H9 (cell line): ENCODE results near the gene TRPM5. TPM values are rescaled to one million over a fixed set of nuclear protein-coding genes. Genes with fewer than 3 reads are reported as not detected.

Source experiments
- DNase-seq: peaks from one replicate; pipeline ENCODE4 v3.0.0-alpha.2; 2017
- H2AFZ ChIP-seq: one replicate; pipeline ENCODE4 v1.6.1; 2013; ENCODE audit warnings: mild to moderate bottlenecking, low read length, control low read depth, moderate library complexity
- H2AK5ac ChIP-seq: 2 replicates; pipeline ENCODE4 v1.6.1; 2013; ENCODE audit warnings: low read length, control low read depth, mixed read lengths; ENCODE audit not compliant: insufficient read length
- H2BK120ac ChIP-seq: one replicate; pipeline ENCODE4 v1.6.1; 2013; ENCODE audit warnings: low read depth, mild to moderate bottlenecking, low read length, control low read depth, inconsistent platforms; ENCODE audit not compliant: poor library complexity, severe bottlenecking
- H2BK12ac ChIP-seq: 2 replicates; pipeline ENCODE4 v1.6.1; 2013; ENCODE audit warnings: low read length, control low read depth, mixed read lengths, low read depth; ENCODE audit not compliant: insufficient read length
- H2BK15ac ChIP-seq: 2 replicates; pipeline ENCODE4 v1.6.1; 2013; ENCODE audit warnings: low read depth, low read length, control low read depth
- H2BK20ac ChIP-seq: one replicate; pipeline ENCODE4 v1.6.1; 2013; ENCODE audit warnings: low read depth, mild to moderate bottlenecking, low read length, control low read depth, inconsistent platforms; ENCODE audit not compliant: poor library complexity, severe bottlenecking
- H2BK5ac ChIP-seq: 2 replicates; pipeline ENCODE4 v1.6.1; 2013; ENCODE audit warnings: low read length, control low read depth, mixed read lengths; ENCODE audit not compliant: insufficient read length
- H3K14ac ChIP-seq: 2 replicates; pipeline ENCODE4 v1.6.1; 2013; ENCODE audit warnings: low read length, control low read depth; ENCODE audit not compliant: insufficient read depth
- H3K18ac ChIP-seq: 2 replicates; pipeline ENCODE4 v1.6.1; 2013; ENCODE audit warnings: low read depth, mild to moderate bottlenecking, mixed read lengths, low read length, control low read depth; ENCODE audit not compliant: insufficient read length
- H3K23ac ChIP-seq: 2 replicates; pipeline ENCODE4 v1.6.1; 2013; ENCODE audit warnings: low read length, control low read depth, mixed read lengths, low read depth; ENCODE audit not compliant: insufficient read length
- H3K23me2 ChIP-seq: 2 replicates; pipeline ENCODE4 v1.6.1; 2013; ENCODE audit warnings: low read depth, mild to moderate bottlenecking, mixed read lengths, low read length, control low read depth; ENCODE audit not compliant: insufficient read length, poor library complexity, severe bottlenecking
- H3K27ac ChIP-seq: 2 replicates; pipeline ENCODE4 v1.5.1; 2013; ENCODE audit warnings: low read length, control low read depth, mixed read lengths, low read depth; ENCODE audit not compliant: insufficient read length
- H3K27me3 ChIP-seq: 2 replicates; pipeline ENCODE4 v1.6.1; 2013; ENCODE audit warnings: low read length, control low read depth, inconsistent platforms; ENCODE audit not compliant: insufficient read depth
- H3K4ac ChIP-seq: 2 replicates; pipeline ENCODE4 v1.6.1; 2013; ENCODE audit warnings: low read depth, mild to moderate bottlenecking, control low read depth, inconsistent platforms, low read length, moderate library complexity
- H3K4me1 ChIP-seq: 2 replicates; pipeline ENCODE4 v1.6.1; 2013; ENCODE audit warnings: low read length, control low read depth, inconsistent platforms; ENCODE audit not compliant: insufficient read depth
- H3K4me2 ChIP-seq: 2 replicates; pipeline ENCODE4 v1.6.1; 2013; ENCODE audit warnings: low read length, control low read depth, mixed read lengths; ENCODE audit not compliant: insufficient read length, insufficient read depth
- H3K56ac ChIP-seq: 2 replicates; pipeline ENCODE4 v1.6.1; 2013; ENCODE audit warnings: low read depth, mild to moderate bottlenecking, mixed read lengths, low read length, control low read depth; ENCODE audit not compliant: insufficient read length
- H3K79me1 ChIP-seq: 2 replicates; pipeline ENCODE4 v1.6.1; 2013; ENCODE audit warnings: low read depth, mild to moderate bottlenecking, moderate library complexity, low read length, control low read depth, inconsistent platforms; ENCODE audit not compliant: insufficient read depth, poor library complexity, severe bottlenecking
- H3K79me2 ChIP-seq: 2 replicates; pipeline ENCODE4 v1.6.1; 2013; ENCODE audit warnings: low read length, control low read depth, inconsistent platforms; ENCODE audit not compliant: insufficient read depth
- H3K9ac ChIP-seq: 2 replicates; pipeline ENCODE4 v1.6.1; 2013; ENCODE audit warnings: low read length, control low read depth, mixed read lengths; ENCODE audit not compliant: insufficient read length; ENCODE audit errors: extremely low read depth
- H3K9me3 ChIP-seq: one replicate; pipeline ENCODE4 v1.6.1; 2013; ENCODE audit warnings: low read depth, low read length, inconsistent platforms; ENCODE audit not compliant: control insufficient read depth
- H3T11ph ChIP-seq: one replicate; pipeline ENCODE4 v1.6.1; 2013; ENCODE audit warnings: mild to moderate bottlenecking, low read length, control low read depth, inconsistent platforms
- H4K20me1 ChIP-seq: one replicate; pipeline ENCODE4 v1.6.1; 2013; ENCODE audit not compliant: control insufficient read depth, insufficient read length, insufficient read depth
- H4K5ac ChIP-seq: 2 replicates; pipeline ENCODE4 v1.6.1; 2013; ENCODE audit warnings: low read depth, mild to moderate bottlenecking, mixed read lengths, low read length, control low read depth; ENCODE audit not compliant: insufficient read length
- H4K8ac ChIP-seq: replicated peaks from 2 replicates; pipeline ENCODE4 v1.6.1; 2013; ENCODE audit warnings: low read length, control low read depth, mixed read lengths, low read depth; ENCODE audit not compliant: insufficient read length
- H4K91ac ChIP-seq: 2 replicates; pipeline ENCODE4 v1.6.1; 2013; ENCODE audit warnings: low read depth, mild to moderate bottlenecking, moderate library complexity, mixed read lengths, low read length, control low read depth; ENCODE audit not compliant: insufficient read length
- H3K27ac Mint-ChIP-seq, 3 experiments: 2 replicates in 2 of 3; 3 replicates in 1 of 3; pipeline ENCODE4 v1.8.0; 2020 to 2021; ENCODE audit warnings: mixed read lengths in 3 of 3, mild to moderate bottlenecking in 1 of 3, moderate library complexity in 1 of 3
- H3K27me3 Mint-ChIP-seq: 2 replicates; pipeline ENCODE4 v1.8.0; 2021; ENCODE audit warnings: low read depth, mild to moderate bottlenecking, moderate library complexity, mixed read lengths
- H3K36me3 Mint-ChIP-seq, 3 experiments: 2 replicates in 2 of 3; 3 replicates in 1 of 3; pipeline ENCODE4 v1.8.0; 2020 to 2021; ENCODE audit warnings: low read depth in 3 of 3, mixed read lengths in 3 of 3; ENCODE audit not compliant: insufficient read depth in 1 of 3
- H3K4me1 Mint-ChIP-seq, 2 experiments: 2 replicates each; pipeline ENCODE4 v1.8.0; 2020; ENCODE audit warnings: mixed read lengths in 2 of 2
- H3K4me3 Mint-ChIP-seq, 2 experiments: 2 replicates in 1 of 2; 3 replicates in 1 of 2; pipeline ENCODE4 v1.8.0; 2020 to 2021; ENCODE audit warnings: mild to moderate bottlenecking in 2 of 2, mixed read lengths in 2 of 2, moderate library complexity in 1 of 2
- H3K9me3 Mint-ChIP-seq, 2 experiments: 2 replicates in 1 of 2; 3 replicates in 1 of 2; pipeline ENCODE4 v1.8.0; 2020; ENCODE audit warnings: mild to moderate bottlenecking in 2 of 2, mixed read lengths in 2 of 2, moderate library complexity in 1 of 2
- WGBS: extraction: QIAGEN DNeasy Blood & Tissue Kit; methylation state at CpG from one replicate; pipeline ENCODE4 v1.1.7; 2013; ENCODE audit warnings: missing lambda C conversion rate, low lambda C conversion rate, mixed read lengths; ENCODE audit not compliant: insufficient read length; ENCODE audit errors: extremely low coverage; 5-methylcytosine and 5-hydroxymethylcytosine counted together
- total RNA-seq: library from RNA; stranded (reverse); gene quantifications from 2 replicates; pipeline ENCODE4 v1.2.1, GENCODE V29; 2021
- TF ChIP-seq, protein P1 (sequence below): fragments of 200-600 bp; sonication (generic); conservative IDR thresholded peaks from 3 replicates; pipeline ENCODE4 v1.8.0; 2021; ENCODE audit warnings: antibody characterized with exemption, mild to moderate bottlenecking

Gene TRPM5
- total RNA-seq, 1 experiment from 2014 or later = 0.09 TPM

DNA sequence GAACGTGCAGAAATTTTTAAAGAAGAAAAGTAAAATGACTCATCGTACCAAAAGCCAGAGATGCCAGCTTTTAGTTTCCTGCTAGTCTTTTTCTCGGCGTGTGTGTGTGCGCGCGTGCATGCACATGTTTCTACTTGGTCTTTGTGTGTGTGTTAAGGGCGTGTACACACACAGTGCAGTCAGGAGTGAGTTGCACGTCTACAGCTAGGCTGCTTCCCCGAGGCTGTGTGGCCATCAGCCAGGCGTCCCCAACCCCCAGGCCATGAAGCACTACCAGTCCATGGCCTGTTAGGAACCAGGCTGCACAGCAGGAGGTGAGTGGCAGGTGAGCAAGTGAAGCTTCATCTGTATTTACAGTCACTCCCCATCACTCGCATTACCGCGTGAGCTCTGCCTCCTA is 36.9 kb upstream of the TRPM5 start:
- Histone ChIP-seq H3K79me2 (no peaks in the 10 kb centered on the region), H3K4me2 (no peak overlapping the region), H3K27me3 (peaks cover 7% of the 10 kb centered on the region; the same call in 1 of the 2 replicates), H3K27ac (no peak overlapping the region), H3K56ac (no peak overlapping the region), H2BK20ac (no peak overlapping the region), H3K4me1 (no peaks in the 10 kb centered on the region), H3K23me2 (no peaks in the 10 kb centered on the region), H3K9me3 (peaks cover 11% of the 10 kb centered on the region), H3K23ac (no peak overlapping the region), H4K20me1 (no peaks in the 10 kb centered on the region), H2BK120ac (no peak overlapping the region), H4K8ac (no peak overlapping the region), H3K9ac (no peak overlapping the region), H2AK5ac (no peak overlapping the region), H2BK12ac (no peak overlapping the region), H4K5ac (no peak overlapping the region), H2AFZ (no peak overlapping the region), H3T11ph (no peak overlapping the region), H3K18ac (no peak overlapping the region), H2BK5ac (no peak overlapping the region), H3K14ac (no peak overlapping the region), H3K79me1 (no peaks in the 10 kb centered on the region), H4K91ac (no peak overlapping the region), H3K4ac (no peak overlapping the region), H2BK15ac (no peak overlapping the region)
- Mint-ChIP-seq H3K27ac (no peak overlapping the region), H3K27me3 (peaks cover 97% of the 10 kb centered on the region), H3K9me3 (peaks cover 36 to 44% of the 10 kb centered on the region in 2 experiments), H3K36me3 (peaks cover 0 to 12% (median 5%) of the 10 kb centered on the region in 3 experiments; a peak in 5 of 7 replicates), H3K4me3 (no peak overlapping the region), H3K4me1 (no peaks in the 10 kb centered on the region)
- no CpG with 5 or more reads among the region's 14 CpGs for WGBS
- TF ChIP-seq, protein P1, sequence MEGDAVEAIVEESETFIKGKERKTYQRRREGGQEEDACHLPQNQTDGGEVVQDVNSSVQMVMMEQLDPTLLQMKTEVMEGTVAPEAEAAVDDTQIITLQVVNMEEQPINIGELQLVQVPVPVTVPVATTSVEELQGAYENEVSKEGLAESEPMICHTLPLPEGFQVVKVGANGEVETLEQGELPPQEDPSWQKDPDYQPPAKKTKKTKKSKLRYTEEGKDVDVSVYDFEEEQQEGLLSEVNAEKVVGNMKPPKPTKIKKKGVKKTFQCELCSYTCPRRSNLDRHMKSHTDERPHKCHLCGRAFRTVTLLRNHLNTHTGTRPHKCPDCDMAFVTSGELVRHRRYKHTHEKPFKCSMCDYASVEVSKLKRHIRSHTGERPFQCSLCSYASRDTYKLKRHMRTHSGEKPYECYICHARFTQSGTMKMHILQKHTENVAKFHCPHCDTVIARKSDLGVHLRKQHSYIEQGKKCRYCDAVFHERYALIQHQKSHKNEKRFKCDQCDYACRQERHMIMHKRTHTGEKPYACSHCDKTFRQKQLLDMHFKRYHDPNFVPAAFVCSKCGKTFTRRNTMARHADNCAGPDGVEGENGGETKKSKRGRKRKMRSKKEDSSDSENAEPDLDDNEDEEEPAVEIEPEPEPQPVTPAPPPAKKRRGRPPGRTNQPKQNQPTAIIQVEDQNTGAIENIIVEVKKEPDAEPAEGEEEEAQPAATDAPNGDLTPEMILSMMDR = no peak
- no peak for DNase-seq
